Calu3 (cell line): ENCODE measurements around the gene SYT8. TPM values are rescaled to one million over a fixed set of nuclear protein-coding genes. Genes with fewer than 3 reads are reported as not detected.

Experiments
- BruUV-seq: library from RNA; stranded (reverse); fragments of 400-500 nt; replicated peaks from 2 replicates; lab custom pipeline; 2021; lab: Mats Ljungman, UMichigan
- CTCF ChIA-PET: fragments of 300-600 bp; sonication (Branson Sonifier 250); formaldehyde crosslinking; loops from one replicate; lab custom pipeline; 2022; ENCODE audit warnings: antibody characterized with exemption; lab: Charles Lee
- DNase-seq: peaks from one replicate; pipeline ENCODE4 v3.0.0; 2022
- H3K27ac Mint-ChIP-seq: one replicate; pipeline ENCODE4 v1.8.0; 2022; ENCODE audit warnings: mixed read lengths; ENCODE audit not compliant: unreplicated experiment
- H3K27me3 Mint-ChIP-seq: one replicate; pipeline ENCODE4 v1.8.0; 2022; ENCODE audit warnings: mixed read lengths; ENCODE audit not compliant: unreplicated experiment
- H3K36me3 Mint-ChIP-seq: one replicate; pipeline ENCODE4 v1.8.0; 2022; ENCODE audit warnings: mild to moderate bottlenecking, moderate library complexity, mixed read lengths; ENCODE audit not compliant: insufficient read depth, unreplicated experiment
- H3K4me1 Mint-ChIP-seq: one replicate; pipeline ENCODE4 v1.8.0; 2022; ENCODE audit warnings: mild to moderate bottlenecking, low read depth, mixed read lengths; ENCODE audit not compliant: unreplicated experiment
- H3K4me3 Mint-ChIP-seq: one replicate; pipeline ENCODE4 v1.8.0; 2022; ENCODE audit warnings: mild to moderate bottlenecking, low read depth, moderate library complexity, mixed read lengths; ENCODE audit not compliant: unreplicated experiment
- H3K9me3 Mint-ChIP-seq: one replicate; pipeline ENCODE4 v1.8.0; 2022; ENCODE audit warnings: low read depth, mixed read lengths; ENCODE audit not compliant: unreplicated experiment
- CTCF ChIP-seq: fragments of 200-600 bp; IDR thresholded peaks from one replicate; pipeline ENCODE4 v1.8.0; 2022; ENCODE audit warnings: antibody characterized with exemption; ENCODE audit not compliant: unreplicated experiment
- intact Hi-C: fragments of 100-400 bp; cut with micrococcal nuclease; formaldehyde crosslinking; loops from one replicate; pipeline ENCODE4 v1.10.0; 2022; ENCODE audit not compliant: unreplicated experiment
- total RNA-seq: library from RNA; stranded (reverse); gene quantifications from 2 replicates; pipeline ENCODE4 v1.2.3, GENCODE V29; 2022

Gene SYT8
- total RNA-seq, 1 experiment from 2014 or later, result 7.1 TPM

DNA sequence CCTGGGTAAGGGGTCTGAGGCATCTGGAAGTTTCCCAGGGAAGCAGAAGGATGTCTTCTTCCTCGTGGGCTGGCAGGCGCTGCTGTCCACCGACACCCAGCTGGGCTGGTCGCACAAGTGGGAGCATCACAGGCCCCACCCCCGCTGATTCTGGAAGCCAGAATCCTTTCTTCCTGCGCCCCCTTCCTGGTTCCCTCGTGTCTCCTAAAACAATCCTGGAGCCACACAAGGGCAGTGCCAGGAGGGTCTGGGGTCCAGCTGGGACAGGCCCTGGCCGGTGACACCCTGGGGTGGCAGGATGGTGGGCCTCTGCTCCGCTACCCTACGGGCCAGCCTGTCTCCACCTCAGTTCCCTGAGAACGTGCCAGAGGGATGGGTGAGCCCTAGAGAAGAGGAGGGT is 22.3 kb downstream of the SYT8 start:
- Mint-ChIP-seq H3K27me3 (peaks cover 15% of the 10 kb centered on the region), H3K9me3 (no peaks in the 10 kb centered on the region), H3K4me3 (no peak overlapping the region), H3K4me1 (no peaks in the 10 kb centered on the region), H3K36me3 (no peaks in the 10 kb centered on the region), H3K27ac (no peak overlapping the region)
- CTCF ChIA-PET, result no interaction called here
- no TSS peak for BruUV-seq
- intact Hi-C loops, result no loop called here
- TF ChIP-seq CTCF, result no peak
- no peak for DNase-seq

DNA sequence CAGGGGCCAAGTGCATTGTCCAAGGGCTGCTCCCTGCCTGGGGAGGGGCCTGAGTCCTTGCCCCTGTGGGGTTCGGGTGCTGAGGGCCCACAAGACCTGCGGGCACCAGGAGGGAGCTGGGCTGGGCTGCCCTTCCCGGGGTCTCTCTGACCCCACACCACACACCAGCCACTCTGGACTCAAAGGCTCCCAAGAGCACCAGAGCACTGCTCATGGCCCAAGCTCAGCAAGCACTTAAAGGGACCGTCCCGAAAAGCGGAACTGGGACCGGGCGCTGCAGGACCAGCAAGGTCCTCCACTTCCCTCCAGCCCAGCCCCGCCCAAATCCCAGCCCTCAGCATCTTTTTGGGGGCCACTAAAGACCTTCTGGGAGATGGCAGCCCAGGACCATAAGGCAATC is 23.4 kb downstream of the SYT8 start:
- no peak overlapping the region for H3K4me3 Mint-ChIP-seq
- no peak for TF ChIP-seq CTCF
- H3K9me3 Mint-ChIP-seq, result no peaks in the 10 kb centered on the region
- intact Hi-C loops, result no loop called here
- BruUV-seq, result no TSS peak
- DNase-seq, result no peak
- no peak overlapping the region for H3K27ac Mint-ChIP-seq
- H3K27me3 Mint-ChIP-seq, result peaks cover 5% of the 10 kb centered on the region
- H3K36me3 Mint-ChIP-seq, result no peaks in the 10 kb centered on the region
- CTCF ChIA-PET, result no interaction called here
- H3K4me1 Mint-ChIP-seq, result peaks cover 5% of the 10 kb centered on the region

GRCh38 chr11:1858576-1858975 is 23.8 kb downstream of the SYT8 start:
- Mint-ChIP-seq H3K36me3 (no peaks in the 10 kb centered on the region), H3K9me3 (no peaks in the 10 kb centered on the region), H3K4me1 (peaks cover 10% of the 10 kb centered on the region), H3K27me3 (peaks cover under 1% of the 10 kb centered on the region), H3K4me3 (no peak overlapping the region), H3K27ac (no peak overlapping the region)
- CTCF ChIA-PET, result no interaction called here
- no peak for TF ChIP-seq CTCF
- DNase-seq, result no peak
- no TSS peak for BruUV-seq
- intact Hi-C loops, result no loop called here

DNA sequence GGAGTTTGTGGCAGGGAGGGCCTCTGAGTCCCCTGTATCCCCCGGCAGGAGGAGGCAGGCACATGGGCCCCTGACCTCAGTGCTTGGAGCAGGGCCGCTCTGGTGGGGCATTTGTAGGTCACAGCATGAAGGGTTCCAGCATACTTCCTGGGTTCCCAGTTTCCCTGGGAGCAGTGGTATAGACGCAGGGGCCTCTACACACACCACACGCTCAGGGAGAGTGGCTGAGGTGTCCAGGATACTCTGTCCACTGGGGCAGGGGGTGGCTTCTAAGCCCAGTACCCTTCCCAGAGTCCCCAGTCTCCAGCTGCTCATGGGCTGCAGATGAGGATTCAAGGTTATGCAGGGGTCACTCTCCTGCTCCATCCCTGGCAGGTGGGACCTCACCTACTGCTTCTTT is 24.2 kb downstream of the SYT8 start:
- Mint-ChIP-seq H3K27ac (no peak overlapping the region), H3K36me3 (no peaks in the 10 kb centered on the region), H3K27me3 (no peaks in the 10 kb centered on the region), H3K4me3 (no peak overlapping the region), H3K4me1 (peaks cover 14% of the 10 kb centered on the region), H3K9me3 (no peaks in the 10 kb centered on the region)
- TF ChIP-seq CTCF, result no peak
- BruUV-seq, result no TSS peak
- intact Hi-C loops, result no loop called here
- CTCF ChIA-PET, result no interaction called here
- DNase-seq, result no peak

GRCh38 chr11:1860108-1860507 is 25.3 kb downstream of the SYT8 start:
- no TSS peak for BruUV-seq
- no peak overlapping the region for H3K27ac Mint-ChIP-seq
- intact Hi-C loops, result no loop called here
- H3K9me3 Mint-ChIP-seq, result no peaks in the 10 kb centered on the region
- no peak for DNase-seq
- peaks cover 19% of the 10 kb centered on the region for H3K4me1 Mint-ChIP-seq
- CTCF ChIA-PET, result interaction anchor here (0.8 kb wide), 1 partner anchor 610 kb away, joined by 5 read pairs; no protein-coding TSS in a partner anchor
- TF ChIP-seq CTCF, result no peak
- H3K27me3 Mint-ChIP-seq, result no peaks in the 10 kb centered on the region
- no peaks in the 10 kb centered on the region for H3K36me3 Mint-ChIP-seq
- no peak overlapping the region for H3K4me3 Mint-ChIP-seq
